Measurements from ENCODE around the gene HIPK2.

HIPK2 gene

DNA sequence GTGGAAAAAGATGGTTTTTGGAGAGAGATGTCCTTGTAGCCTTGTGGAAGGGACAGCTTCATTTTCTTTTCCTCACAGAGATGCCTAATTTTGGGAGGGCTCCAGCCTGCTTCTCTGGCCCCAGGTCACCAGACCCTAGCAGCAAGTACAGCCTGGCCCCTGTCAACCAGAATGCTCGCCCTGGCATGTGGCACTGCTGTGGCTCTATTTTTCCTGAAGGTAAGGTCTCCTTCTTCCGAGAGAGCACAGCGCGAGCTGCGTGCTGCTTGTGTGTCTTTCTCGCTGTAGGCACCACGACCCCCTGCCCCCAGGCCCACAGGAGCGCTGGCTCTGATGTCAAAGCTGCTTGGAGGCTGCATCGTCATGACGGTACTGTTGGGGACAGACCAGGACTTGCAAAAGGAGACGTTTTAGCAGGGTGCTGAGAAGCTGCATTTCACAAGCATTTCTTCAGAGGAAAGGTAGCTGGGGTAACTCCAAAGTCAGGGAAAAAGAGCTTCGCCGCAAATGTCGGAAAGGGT, 195.6 kb downstream of the HIPK2 start:
- DNase-seq, result no peak

DNA sequence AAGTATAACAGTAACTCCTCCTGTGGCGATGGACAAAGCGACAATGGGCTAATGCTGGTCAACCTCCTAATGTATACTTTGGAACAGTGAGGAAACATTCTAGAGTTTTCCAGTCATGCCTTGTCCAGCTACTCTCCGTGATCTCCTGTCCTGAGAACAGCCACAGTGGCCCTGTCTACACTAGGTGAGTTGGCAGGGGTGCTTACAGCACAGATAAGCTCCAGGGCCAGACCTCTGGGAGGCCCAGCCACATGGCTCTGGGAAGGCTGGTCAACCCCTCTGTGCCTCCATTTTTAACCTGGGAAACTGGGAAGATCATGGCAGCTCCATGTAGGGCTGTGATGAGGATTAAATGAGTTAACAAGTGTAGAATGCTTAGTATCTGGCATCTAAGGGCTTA, 197.4 kb downstream of the HIPK2 start:
- DNase-seq, result no peak

DNA sequence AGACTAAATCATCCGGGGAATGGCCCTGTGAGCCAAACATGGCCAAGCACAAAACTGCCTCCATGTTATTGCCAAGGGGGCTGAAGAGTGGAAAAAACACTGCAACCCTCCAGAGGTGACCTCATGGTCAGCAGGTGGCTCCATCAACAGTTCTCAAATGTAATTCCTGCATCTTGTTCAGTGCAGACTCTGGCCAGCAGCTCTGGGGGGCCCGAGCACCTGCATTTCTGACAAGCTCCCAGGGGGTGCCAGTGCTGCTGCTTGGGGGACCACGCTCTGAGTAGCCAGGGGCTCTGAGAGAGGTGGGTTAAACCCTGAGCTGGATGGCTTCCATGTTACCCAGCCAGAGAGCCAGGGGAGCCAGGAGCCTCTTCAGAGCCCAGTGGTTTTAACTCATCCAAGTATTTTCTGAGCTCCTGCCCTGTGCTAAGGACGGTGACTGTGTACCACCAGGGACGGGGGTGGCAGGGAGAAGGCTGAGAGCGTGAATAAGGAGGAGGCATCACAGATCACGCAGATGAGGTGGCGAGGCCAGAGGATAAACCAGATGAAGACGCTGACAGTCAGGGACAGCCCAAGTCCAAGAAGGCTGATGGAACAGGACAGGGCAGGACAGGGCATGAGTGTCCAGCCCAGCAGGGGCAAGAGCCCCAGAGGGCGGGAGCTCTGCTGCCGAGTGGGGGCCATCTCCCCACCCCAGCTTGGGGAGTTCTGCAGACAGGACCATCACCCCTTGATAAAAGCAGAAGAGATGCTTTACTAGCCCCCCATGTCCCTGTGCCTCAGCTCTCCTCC, 201.4 kb downstream of the HIPK2 start:
- DNase-seq, result no peak

DNA sequence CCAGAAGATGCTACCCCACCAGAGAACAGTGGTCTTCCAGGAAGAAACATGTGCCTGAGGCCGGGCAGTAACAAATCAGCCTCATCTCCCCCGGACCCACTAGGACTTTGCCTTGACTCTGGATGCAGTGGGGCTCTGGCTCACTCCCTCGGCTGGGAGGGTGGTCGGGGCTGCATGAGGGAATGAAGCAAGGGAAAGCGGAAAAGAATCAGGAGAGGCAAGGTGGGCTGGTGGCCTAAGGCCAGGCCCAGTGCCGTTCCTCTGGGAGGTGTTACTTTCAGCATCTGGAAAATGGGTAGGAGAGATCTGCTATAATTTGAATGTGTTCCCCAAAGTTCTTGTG, 202.5 kb downstream of the HIPK2 start:
- no peak for DNase-seq

DNA sequence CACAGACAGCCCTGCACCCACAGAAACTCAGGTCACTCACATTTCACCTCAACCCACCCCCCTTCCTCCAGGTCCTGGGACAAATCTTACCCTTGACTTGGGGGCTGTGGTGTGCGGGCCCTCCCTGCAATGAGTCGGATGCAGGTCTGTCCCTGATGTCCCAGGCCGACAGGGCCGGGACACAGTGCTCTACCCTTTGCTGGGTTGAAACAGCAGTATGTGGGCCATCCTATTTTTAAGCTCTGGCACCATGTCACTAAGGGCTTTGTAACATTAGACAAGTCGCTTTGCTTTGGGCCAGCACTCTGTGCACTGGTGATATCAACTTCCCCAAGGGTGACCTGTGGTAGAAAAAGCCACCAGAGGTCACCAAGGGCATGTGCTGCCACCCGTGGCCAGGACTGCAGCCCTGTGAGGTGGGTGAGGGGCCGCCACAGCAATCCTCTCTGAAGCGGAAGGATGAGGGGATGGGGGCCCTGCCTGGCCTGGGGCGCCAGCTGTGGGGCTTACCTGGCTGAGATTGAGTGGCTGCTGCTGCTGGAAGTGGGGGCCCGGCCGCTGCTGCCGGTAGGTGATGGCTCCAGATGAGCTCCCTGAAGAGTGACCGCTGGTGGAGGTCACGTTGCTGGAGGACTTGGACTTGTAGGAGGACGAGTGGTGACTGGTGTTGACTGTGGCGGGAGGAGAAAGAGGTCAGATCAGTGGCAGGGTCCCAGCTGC, 203.0 kb downstream of the HIPK2 start:
- DNase-seq, result no peak

DNA sequence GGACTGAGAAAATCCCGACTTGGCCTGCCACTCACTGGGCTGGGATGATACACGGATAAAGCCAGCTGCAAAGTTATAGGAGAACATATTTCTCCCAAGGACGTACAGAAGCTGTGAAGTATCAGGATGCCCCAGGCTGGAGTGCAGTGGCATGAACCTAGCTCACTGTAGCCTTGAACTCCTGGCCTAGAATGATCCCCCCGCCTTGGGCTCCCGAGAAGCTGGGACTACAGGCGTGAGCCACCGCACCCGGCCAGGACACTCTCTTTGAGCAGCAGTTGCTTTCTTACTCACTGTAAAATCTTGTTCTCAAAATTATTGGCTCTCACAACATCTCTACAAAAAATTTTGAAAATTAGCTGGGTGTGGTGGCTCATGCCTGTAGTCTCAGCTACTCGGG, 203.9 kb downstream of the HIPK2 start:
- no peak for DNase-seq

DNA sequence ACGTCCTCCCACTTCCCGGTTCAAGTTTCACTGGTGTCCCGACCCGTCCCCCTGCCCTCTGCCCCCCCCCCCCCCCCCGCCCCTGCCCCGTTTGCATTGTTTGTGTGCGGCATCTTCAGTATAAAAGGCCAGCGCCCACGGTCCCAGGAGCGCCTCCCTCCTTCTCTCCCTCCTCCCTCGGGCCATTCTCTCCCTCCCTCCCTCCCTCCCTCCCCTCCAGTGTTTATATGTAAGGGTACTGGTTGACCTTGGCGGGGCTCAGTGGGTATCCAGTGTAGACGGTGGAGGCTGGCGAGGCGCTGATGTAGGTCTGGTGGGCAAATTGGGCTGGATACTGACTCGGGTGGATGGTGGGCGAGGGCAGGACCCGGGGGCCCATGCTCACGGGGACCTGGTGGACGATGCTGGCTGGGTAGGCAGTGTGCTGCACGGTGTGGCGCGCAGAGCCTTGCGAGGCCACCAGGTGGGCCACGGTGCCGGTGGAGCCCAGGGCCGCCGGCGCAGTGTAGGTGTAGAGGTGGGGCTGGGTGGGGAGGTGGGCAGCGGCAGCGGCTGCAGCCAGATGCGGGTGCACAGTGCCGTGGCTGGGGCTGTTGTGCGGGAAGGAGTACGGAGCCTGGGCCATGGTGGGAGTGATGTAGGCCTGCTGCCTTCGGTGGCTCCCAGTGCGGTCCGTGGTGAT, 205.0 kb downstream of the HIPK2 start:
- no peak for DNase-seq

DNA sequence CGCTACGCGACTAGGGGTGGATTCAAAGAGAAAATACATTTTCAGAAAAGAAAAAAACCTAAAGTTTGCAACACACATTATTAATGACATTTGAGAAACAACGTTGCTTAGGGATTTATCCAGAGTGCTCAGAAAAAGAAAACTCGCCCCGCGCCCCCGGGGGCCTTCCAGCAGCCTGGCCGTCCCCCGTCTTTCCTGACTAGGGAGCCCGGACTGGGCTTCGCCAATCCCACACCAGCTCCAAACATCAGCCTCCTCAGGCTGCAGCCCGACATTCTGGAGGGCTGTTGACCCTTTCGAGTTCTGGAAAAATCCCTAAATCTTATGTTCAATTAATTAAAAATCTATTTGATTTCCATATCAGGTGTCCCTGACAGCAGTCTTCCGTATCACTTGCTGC, 205.7 kb downstream of the HIPK2 start:
- no peak for DNase-seq

DNA sequence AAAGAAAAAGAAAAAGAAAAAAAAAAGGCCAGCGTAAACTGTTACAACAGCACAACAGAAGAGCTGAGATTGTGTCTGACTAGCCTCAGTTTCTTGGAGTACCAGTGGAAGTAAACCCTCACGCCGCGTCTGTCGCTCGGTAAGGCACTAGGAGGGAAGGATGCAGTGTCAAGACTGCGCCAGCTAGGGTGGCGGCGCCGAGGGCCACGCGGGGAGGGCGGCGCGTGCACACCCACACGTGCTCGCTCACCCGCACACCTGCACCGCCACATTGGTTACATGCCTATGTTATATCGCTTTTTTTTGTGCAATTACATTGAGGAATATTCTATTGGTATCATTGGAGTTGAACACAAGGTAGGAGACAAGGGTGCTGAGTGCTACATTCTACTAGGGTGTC, 206.1 kb downstream of the HIPK2 start:
- DNase-seq, result no peak

DNA sequence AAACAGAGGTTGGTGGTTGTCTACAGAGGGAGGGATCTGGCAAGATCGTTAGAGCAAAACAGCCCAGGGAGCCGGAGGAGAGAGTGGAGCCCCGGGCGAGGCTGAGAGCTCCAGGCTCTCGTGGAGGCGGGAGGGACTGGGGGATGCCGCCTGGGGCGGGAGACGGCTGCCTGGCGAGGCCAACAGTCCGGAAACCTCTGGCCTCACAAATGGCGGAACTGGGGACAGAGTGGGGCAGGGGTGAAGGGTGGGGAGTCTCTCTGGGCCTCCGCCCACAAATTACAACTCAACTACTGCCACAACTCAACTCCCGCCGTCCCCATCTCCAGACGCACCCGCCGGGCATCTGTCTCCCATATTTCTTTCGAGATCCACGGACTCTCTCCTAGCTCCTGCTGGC, 206.6 kb downstream of the HIPK2 start:
- no peak for DNase-seq

DNA sequence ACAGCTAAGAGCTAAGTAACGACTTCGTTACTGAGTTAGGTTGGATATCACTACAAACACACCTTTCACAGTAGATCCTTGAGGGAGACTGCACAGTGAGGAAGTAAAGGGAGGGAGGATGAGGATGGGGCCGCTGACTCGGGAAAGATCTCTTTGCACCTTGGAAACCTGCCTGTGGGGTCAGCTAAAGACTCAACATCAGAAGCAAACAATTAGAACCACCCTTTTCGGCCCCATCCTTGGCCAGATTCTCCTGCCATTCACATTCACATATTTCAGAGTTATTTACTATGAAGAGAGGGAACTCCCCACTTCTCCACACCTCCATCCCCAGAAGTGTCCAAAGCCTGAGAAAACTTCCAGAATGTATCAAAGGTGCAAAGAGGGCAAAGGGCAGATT, 207.2 kb downstream of the HIPK2 start:
- no peak for DNase-seq

DNA sequence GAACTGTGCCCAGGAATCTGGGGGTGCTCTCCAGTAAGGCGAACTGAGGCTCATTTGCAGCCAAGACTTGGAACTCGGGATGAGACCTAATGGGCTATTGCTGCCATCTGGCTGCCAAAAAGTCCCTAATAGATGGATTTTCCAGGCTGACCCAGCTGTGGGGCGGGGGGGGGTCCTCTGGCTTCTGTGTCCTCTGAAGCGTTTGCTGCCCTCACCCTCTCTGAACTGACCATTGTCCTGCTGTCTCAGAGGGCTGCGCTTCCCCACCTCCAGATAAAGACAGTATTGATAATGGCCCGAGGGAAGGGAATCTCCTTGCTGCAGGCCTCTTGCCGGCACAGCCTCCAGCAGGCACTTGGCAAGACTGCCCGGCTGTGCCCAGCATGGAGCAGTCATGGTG, 207.7 kb downstream of the HIPK2 start:
- no peak for DNase-seq

DNA sequence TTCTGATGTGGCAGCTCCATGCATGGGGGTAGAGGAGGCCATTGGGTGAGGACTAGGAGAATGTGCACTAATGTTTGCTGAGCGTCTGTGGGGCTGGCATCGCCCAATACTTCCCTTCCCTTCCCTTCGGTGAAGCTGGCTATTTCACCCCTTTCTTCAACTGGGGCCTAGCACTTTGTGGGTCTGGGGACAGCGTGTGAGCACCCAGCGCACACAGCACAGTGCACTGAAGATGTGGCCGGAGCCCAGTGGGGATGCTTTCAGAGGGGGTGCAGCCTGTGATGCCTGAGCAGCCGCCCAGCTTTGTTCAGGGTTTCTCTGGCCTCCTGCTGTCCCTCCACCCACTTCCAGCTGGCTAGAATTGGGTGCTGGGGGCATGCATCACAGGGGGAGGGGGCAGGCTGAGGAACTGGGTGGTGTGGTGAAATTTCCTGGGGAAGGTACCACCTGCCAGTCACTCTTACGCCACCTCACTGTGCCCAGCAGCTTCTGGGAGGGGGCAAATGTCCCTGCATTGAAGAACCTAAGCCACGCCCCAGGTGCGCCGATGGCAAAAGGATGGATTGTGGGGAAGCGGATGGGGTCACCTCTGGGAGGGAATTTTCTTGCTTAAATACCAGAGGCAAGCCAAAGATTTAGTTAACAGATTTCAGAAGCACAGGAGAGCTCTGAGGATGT, 208.8 kb downstream of the HIPK2 start:
- DNase-seq, result no peak

DNA sequence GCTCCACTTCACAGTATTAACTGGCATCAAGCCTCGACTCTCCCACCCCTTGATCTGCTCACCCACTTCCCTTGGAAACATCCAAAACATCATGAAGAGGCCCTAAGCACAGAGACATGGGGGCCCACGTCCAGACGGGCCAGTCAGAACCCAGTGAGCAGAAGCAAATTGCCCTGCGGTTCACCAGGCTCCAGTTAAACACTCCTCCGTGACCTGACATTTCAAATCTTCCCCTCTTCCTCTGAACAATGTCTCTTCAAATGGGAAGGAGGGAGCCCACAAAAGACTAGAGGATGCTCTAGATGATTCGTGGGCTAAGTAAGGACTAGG, 209.5 kb downstream of the HIPK2 start:
- no peak for DNase-seq

DNA sequence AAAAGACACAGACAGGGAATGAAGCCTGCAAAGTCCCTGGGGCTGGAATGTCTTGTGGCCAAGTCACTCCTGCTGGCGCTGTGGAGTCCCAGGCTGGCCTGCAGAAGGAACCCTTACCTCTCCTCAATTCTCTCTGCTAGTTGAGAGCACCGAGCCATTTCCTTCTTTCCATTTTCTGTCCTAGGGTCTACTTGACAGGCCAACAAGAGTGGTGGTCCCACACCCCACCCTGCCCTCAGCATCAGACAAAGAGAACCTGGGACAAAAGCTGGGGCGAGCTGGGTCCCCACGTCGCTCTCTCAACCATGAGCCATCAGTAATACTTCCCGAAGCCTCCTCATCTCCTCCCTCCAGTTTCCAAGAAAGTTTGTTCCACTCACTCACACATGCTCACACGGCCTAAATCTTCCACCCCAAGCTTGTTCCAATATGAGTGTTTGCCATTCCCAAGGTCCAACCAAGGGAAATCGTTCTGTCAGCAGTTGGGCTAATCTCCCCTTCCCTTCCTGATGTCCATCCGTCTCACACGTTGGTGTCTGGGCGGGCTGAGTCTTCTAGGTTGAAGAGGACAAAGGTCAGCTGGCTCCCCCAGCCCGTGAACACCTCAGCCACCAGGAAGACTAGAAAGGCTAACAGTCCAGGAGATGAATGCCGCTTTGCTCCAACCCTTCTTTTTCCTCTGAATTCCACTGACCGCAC, 210.0 kb downstream of the HIPK2 start:
- no peak for DNase-seq

DNA sequence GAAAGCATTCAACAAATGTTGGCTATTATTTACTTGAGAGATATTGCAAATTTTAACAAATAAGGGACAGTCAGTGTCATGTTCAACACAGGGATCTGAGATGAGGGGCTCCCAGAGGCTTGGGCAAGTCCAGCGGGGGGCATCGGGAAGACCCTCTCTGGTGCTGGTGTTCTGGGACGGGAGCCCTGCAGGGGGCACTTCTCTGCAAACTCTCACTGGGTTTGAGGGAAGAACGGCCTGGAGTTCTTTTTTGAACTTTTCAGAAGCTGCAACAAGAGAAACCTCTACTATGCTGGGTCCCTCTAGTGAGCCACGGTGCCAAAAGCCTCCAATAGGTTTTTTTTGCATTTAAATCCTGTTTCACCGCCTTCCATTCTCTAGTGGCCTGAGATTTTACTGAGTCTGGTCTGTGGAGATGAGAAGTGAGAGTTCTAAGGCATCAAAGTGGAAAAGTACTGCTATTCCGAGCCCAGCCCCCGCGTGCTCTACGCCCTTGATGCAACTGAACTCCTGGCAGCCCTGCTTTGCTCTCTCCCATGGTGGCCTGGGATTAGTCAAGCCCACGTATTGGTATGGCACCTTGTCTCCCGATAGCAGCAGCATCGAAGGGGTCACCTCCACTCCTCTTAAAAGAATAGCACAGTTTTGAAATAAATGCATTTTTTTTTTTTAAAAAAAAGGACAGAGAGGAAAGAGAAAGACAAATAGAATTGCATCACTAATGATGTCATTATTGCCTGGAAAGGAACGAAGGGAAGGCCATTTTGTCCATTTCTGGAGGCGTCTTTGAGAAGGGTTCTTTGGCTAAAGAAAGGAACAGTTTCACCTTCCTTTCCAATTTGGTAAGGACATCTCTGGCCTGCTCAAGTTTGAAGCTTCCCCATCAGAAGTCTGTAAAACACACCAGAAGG, 210.8 kb downstream of the HIPK2 start:
- no peak for DNase-seq

DNA sequence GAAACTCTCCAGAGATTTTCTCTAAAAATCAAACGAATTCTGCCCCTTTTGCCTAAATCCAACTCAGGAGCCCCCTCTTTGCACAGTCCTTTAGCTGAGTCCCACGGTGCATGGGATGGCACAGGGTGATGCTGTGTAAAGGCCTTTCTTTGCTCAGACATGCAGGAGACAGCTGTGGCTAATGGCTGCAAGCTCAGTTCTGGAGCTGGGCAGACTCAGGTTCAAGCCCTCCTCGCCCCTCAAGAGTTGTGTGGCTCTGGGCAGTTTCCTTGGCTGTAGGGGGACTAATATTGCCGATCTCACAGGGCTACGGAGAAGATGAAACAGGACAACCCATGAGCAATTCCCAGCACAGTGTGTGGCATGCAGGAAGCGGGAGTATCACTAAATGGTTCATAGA, 211.7 kb downstream of the HIPK2 start:
- DNase-seq, result no peak

DNA sequence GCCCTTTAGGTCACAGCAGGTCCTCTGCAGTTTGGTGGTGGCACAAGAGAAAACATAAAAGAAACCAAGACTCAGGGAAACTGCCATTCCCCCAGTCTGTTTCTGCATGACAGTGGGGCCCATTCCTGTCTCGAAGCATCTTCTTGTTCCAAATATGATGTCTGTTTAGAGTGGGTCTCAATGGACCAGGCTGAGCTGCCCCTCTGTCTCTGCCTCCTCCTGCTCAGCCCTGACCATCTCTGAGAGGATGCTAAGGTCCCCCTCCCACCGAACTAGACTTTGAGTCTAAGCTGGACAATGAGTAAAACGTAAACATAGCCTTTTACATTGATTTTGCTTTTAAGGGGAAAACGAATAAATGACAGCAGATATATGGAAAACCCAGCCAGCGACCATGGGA, 213.9 kb downstream of the HIPK2 start:
- no peak for DNase-seq

DNA sequence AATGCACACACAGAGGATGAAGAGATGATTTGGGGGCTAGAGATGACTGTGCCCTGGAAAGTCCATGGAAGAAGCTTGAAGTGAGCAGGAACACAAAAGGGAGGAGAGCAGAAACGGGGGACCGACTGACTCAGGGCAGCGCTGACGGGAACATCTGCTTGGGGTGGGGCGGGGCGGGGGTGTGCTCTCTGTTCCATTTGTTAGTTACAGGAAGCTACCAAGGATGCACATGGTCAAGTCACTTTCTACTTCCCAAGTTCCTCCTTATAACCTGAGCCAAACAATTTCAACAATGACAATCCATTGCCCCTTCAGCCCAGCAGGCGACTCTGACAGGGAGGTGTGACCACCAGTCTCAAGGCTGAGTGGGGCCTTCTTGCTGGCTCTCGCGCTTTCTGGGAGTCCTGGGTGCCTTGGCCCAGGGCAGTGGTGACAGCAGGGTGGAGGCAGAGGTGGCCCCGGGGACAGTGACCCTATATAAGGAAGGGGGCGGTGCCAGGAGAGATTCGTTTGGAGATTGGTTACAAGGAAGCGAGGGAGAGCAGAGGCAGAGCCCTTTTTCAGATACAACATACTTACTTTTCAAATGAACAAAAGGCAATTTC, 214.7 kb downstream of the HIPK2 start:
- DNase-seq, result no peak

DNA sequence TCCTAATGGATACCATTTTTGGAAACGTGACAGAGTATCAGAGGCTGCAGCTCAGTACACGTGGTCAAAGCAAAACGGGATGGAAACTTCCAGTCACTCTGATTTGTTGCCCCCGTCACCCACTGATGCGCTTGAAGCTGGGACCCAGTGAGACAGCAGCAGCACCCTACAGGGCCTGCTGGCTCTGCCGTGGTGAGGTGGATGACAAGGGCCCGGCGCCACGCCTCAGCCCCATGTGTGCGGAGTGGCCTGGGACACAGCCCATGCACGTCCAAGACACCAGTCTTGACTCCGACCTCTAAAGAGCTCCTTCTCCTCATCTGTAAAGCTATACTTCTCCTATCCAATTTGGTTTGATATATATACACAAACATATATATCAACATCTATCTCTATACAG, 215.3 kb downstream of the HIPK2 start:
- DNase-seq, result no peak

DNA sequence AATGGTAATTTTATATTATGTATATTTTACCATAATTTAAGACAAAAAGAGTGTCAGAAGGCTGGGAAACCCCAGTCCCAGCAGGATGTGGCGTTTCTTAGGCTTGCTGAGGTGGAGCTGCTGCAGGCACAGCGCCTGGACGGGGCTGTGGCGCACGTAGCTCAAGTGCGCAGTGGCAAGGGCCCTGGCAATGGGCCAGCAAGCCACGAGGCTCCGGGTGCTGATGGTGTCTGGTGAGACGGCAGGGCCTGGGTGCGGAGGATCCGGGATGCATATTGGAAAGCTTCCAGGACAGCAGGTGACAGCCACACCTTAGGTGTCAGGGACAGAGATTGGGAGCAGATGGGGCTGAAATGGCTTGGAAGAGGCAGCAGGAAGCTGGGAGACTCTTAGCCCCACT, 217.1 kb downstream of the HIPK2 start:
- DNase-seq, result no peak

All from stimulated activated CD4-positive, alpha-beta T cell treated with anti-CD3 and anti-CD28 coated beads, Interleukin-1b, Interleukin-23, amount 100 ng/mL, for 48 hours (primary cell).